ENCODE measurements around the gene RDH13.

DNA sequence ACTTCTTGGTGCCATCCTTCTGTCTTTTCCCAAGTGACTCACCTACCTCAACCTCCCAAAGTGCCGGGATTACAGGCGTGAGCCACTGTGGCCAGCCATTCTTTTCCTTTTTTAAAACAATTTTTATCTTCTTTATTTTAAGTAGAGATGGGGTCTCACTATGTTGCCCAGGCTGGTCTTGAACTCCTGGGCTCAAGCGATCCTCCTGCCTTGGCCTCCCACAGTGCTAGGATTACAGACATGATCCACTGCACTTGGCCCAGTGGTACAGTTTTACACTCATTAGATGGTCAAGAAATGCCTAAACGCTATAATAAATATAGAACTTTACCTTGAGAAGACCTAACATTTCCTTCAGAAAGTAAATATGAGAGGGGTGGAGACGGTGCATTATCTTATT is 49.4 kb downstream of the RDH13 start:
- TF ChIP-seq, protein P1, sequence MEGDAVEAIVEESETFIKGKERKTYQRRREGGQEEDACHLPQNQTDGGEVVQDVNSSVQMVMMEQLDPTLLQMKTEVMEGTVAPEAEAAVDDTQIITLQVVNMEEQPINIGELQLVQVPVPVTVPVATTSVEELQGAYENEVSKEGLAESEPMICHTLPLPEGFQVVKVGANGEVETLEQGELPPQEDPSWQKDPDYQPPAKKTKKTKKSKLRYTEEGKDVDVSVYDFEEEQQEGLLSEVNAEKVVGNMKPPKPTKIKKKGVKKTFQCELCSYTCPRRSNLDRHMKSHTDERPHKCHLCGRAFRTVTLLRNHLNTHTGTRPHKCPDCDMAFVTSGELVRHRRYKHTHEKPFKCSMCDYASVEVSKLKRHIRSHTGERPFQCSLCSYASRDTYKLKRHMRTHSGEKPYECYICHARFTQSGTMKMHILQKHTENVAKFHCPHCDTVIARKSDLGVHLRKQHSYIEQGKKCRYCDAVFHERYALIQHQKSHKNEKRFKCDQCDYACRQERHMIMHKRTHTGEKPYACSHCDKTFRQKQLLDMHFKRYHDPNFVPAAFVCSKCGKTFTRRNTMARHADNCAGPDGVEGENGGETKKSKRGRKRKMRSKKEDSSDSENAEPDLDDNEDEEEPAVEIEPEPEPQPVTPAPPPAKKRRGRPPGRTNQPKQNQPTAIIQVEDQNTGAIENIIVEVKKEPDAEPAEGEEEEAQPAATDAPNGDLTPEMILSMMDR (conservative IDR thresholded peaks at IDR 0.05 in 1 of 2, IDR thresholded peaks at IDR 0.05 in 1 of 2; ENCODE audit: low read depth in 1 of 2, low read length in 2 of 2), result no peak
- no peak for TF ChIP-seq EZH2 (IDR thresholded peaks at IDR 0.05; ENCODE audit: low read length, missing control alignments)

Measured in fibroblast of lung (primary cell).